KG1 (cell line): Measurements from ENCODE around the gene FAM163A.
"Not testable (repeated sequence)": the region's sequence is repeated elsewhere in the genome, so short reads cannot be mapped to it uniquely, and the experiment has no call there.

ENCODE experiments used
- DNase-seq: peaks from one replicate; lab custom pipeline; 2025; lab: John Stamatoyannopoulos, UW

FAM163A gene

DNA sequence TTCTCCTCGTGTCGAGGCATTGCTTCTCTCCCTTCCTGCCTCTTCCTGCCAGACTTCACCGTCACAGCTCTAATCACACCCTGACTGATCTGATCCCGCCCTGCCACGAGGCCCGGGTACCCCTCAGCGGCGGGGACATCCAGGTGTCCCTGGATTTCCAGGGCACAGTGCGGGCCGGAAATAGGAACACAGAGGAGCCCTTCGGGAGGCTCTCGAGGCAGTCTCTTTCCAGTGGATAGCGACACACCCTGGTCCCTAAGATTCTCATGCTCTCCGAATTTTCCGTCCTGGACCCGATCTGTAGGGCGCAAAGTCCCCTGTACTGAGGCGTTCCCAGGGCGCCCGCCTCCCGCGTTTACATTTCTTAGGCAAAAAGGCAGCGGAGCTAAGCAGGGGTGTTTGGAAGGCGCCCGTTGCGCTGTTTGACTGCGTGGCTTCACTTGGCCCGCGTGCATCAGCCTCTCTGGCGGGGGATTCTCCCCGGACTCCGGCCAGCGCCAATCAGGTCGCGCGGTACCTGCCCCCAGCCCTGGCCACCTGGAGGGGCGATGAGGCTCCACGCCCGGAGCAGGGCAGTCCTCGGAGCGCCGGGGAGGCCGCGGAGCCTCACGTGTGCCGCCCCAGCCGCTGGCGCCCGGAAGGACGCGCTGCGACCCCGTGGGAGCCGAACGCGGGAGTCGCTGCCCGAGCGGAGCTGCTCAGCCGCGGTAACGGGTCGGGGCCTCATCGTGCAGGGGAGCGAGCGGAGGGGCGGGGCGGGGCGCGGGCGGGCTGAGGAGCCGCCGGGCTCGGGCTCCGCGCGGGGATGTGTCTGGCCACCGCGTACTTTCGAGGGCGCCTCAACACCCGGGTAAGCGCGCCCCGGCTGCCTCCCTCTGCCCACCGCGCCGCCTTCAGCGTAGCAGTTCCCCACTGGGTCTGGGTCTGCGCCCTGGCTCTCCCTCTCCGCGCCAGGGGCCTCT, at the start of gene FAM163A:
Gene FAM163A, plus strand, starts transcription at position 575 of the 962 bp plus-strand sequence. CDS start 69,807 bp downstream, outside the sequence.
- no peak for DNase-seq

DNA sequence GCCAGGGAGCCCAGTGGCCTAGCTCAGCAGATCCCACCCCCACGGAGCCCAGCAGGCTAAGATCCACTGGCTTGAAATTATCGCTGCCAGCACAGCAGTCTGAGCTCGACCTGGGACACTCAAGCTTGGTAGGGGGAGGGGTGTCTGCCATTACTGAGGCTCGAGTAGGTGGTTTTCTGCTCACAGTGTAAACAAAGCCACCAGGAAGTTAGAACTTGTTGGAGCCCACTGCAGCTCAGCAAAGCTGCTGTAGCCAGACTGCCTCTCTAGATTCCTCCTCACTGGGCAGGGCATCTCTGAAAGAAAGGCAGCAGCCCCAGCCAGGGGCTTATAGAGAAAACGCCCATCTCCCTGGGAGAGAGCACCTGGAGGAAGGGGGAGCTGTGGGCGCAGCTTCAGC, 48.6 kb upstream of the FAM163A start:
- not testable (repeated sequence) for DNase-seq

DNA sequence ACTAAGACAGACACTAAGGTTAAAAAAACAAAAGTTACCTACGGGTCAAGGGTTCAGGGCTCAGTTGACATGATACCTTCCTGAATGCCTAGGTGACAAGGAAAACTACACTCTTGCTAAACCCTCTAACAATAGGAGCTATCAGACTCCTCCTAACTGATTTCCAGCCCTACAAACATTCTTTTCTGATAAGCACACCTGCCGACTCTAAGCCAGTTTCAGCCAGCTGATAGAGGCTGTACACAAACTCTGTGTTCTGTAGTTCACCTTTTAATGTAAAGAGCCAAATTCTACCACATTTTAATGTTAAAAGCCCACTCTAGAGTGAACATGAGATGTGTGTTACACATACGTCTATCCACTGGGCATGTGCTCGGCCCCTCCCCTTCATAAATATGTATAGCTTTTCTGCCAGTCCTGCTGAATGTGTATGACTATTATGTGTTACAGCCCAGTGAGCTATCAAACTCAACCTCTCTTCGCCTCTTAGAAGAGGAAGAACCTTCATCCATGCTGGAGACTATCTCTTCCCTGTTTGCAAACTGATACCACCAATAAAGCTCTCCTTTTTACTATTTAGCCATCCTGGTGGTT, 40.0 kb upstream of the FAM163A start:
- no peak for DNase-seq

DNA sequence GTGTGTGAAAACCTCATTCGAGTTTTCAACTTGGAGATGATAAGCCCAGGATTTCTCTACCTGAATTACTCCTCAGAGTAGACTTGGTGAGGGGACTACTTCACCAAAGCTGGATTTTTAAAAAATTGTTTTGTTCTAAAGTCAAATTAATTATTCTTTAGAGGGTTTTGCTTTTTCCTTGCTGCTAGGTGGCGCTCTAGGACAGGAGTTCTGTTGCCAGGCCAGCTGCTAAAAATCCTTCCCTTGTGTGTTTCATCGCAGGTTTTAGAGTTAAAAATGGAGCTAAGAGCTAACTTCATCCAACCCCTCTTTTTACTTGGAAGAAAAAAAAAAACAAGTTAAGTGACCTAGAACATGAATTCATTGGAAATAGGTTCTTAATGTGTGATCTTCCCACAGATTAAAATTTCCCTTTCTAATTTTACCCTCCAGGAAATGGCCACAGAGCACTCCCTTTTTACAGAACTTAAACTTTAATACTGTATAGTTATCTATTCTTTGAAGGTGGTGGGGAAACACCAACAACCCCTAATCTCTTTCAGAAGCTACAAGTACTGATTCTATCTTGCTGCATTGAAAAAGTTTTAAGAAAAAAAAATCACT, 36.7 kb upstream of the FAM163A start:
- DNase-seq = peak; percentile 18

DNA sequence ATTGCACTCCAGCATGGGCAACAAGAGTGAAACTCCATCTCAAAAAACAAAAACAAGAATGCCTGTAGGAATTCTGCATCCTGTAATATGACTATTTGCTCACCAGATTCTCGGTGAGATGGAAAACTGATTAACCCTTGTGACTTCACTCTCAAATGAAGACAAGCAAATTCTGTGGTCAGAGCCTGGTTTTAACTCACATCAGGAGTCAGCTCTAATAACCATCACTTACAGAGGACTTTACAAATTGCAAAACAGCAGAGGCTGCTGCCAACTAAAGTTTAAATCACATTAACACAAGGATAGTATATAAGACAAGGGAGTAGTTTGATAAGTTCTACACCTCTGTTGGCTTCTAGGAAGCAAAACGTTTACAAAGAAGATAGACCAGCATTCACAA, 35.7 kb upstream of the FAM163A start:
- DNase-seq = no peak

DNA sequence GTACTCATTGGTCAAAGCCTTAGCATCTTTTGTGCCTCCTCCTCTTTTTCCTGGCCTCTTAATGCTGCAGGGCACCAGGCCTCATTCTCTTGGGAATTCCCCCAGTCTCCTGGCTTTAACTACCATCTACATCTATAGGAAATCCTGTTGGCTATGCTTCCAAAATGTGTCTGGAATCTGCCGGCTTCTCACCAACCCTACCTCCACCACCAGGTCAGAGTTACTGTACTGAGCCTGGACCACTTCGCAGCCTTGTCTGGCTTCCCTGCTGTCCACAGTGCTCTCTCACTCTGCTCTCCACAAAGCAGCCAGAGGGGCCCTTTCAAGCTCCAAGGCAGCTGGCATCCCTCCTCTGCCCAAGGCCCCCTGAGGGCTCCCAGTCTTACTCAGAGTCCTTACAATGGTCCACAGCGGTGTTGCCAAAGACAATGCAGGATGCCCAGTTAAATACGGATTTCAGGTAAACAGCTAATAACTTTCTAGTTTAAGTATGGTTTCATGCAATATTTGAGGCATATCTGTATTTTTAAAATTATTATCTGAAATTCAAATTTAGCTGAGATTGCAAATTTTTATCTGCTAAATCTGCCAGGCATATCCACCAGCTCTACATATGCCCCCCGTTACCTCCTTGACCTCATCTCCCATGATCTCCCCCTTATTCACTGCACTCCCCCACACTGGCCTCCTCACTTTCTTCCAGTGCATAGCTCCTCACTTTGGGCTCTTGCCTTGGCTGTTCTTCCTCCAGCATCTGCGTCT, 34.5 kb upstream of the FAM163A start:
- no peak for DNase-seq

DNA sequence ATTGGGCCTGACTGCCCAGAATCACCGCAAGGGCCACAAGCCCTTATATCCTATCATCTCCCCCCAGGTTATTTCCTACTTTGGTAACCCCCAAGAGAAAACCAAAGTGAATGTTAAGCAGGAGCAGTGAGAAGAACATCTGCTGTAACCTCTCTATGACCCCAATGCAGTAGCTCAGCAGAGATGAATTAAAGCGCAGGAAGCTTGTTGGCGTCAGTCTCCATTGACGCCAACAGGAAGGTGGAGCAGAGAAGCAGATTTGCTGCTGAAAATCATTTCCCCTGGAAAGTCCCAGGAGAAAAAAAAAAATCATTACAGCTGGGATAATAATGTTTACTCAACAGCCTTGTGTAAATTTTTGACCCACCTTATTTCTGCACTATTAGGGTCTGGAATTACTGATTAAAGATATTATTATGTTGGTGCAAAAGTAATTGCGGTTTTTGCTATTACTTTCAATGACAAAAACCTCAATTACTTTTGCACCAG, 33.2 kb upstream of the FAM163A start:
- DNase-seq = peak; percentile 46

DNA sequence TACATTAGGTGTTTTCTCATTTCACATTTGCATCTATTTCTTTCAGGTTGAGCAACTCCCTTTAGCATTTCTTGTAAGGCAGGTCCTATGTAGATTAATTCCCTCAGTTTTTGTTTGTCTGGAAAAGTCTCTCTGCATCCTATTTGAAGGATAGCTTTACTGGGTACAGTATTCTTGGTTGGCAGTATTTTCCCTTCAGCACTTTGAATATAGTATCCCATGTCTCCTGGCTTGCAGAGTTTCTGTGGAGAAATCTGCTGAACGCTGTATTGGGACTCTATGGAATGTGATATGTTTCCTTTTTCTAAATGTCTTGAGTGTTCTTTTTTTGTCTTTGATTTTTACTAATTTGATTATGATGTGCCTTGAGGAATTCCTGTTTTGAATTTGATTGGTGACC, 28.9 kb upstream of the FAM163A start:
- no peak for DNase-seq

DNA sequence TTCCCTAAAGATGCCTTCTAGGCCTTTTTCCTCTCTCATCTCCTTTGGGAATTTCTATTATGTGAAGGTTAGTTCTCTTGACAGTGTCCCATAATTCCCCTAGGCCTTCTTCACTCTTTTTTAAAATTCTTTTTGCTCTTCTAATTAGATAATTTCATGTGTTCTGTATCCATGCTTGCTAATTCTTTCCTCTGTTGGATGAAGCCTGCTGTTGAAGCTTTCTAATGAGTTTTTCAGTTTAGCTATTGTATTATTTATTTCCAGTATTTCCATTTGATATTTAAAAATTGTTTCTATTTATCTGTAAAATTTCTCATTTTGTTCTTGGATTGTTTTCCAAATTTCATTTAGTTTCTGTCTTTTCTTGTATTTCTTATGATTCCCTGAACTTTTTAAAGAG, 28.5 kb upstream of the FAM163A start:
- DNase-seq = no peak

DNA sequence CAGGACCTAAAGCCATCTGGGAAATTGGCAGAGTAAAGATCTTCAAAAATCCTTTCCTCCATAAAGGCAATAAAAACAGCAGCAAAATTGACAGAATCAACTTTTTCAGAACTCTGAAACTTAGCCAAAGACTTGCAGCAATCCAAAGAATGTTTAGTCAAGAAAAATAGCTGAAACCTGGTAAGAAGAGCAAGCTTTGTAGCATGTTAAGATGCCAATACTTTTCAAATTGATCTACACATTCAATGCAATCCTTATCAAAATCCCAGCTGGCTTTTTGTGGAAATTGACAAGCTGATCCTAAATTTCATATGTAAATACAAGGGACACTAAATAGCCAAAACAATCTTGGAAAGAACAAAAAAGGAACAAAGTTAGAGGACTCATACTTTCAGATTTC, 23.8 kb upstream of the FAM163A start:
- no peak for DNase-seq

DNA sequence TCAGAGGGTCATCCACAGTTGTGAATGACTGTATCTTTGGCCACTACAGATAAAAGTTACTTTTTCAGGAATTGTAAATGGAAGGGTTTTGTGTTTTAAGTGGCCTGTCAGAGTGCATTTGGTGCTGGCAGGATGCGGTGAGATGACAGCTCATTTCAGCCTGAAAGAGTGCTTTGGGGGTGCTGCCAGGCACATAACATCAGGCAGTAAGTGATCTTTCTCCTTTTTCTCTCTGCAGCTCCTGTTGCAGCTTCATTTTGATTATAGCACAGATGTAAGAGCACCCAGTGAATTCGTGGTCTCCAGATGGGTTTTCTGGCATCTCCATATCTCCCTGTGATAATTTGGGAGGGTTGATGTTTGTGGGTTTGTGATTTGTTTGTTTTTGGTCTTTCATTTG, 14.8 kb upstream of the FAM163A start:
- no peak for DNase-seq

DNA sequence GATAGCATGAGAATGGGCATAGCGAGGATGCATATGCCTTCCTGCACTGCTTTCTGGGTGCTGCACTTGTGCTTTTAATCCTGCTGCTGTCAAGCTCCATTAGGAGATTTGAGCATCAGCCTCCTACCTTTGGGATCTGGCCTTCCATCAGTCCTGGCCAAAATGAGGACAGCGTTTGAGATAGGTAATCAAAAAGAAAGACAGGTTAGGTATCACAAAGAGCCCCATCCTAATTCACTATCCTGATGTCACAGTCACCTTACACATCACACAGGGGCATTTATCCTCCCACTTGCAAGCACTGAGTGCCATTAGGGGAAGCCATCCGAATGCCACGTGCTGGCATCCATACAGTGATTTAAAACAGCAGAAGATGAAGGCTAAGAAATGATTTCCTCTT, 13.2 kb upstream of the FAM163A start:
- no peak for DNase-seq

DNA sequence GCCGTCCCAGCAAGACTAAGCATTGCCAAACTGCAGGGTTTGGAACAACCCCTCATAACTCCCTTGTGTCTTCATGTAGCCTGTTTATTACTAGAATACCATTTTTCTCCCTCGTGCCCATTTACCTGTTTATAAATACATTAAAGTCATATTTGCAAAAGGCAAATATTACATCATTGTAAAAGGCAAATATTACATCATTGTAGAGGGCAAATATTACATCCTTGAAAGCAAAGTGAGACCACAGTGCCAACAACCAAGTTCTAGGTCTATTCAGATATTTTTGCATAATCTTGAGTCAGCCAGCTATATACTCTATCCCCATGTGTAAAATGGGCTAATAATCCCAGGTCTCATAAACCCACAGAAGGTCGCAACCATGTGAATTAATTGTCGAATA, 11.4 kb upstream of the FAM163A start:
- no peak for DNase-seq

DNA sequence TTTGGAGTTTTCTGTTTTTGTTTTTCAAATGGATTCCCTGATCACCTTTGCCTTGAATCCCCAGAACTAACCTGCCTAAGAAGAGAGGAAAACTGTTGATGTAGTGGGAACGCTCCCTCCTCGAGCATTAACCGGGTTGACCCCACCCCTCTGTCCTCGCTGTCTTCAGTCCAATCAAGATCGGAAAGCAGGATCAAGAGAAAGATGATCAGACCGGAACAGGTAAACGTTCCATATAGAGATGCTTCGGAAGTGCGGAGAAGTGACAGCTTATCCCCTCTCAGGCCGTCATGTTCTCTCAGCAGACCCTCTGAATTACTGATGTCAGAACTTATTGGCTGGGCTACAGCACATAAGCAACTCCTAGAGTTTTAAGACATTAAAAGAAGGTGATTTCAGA, 800 bp upstream of the FAM163A start:
- DNase-seq = no peak

DNA sequence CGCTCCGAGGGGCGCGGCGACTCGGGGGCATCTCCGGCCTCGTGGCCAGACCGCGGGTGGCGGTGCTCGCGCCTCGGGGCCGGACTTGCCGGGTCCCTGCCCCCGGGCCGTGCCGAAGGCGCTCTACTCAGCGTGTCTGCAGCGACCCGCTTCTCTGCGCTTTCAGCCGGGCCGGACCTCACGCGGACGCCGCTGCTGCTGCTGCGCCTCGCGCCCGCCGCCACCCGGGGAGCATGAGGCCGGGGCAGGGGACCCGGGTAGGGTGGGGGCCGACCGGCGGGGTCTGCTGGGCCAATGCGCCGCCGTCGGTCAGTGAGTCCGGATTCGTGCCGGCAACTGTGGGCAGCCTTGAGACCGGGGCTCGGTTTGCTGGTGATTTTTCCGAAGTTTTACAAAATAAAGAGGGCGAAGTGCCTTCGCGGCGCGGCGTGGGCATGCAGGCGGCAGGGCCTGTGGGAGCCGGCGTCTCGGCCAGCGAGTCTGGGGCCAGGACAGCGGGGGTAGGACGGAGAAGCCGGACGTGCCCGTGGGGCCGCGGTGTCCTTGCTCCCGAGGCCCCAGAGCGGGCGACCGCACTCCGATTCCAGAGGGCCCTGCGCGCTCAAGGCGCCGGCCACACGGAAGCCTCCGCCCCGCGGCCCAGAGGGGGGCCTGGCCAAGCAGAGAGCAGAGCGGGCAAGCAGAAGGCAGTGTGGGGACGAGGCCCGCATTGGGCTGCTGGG, 749 bp downstream of the FAM163A start:
- no peak for DNase-seq

DNA sequence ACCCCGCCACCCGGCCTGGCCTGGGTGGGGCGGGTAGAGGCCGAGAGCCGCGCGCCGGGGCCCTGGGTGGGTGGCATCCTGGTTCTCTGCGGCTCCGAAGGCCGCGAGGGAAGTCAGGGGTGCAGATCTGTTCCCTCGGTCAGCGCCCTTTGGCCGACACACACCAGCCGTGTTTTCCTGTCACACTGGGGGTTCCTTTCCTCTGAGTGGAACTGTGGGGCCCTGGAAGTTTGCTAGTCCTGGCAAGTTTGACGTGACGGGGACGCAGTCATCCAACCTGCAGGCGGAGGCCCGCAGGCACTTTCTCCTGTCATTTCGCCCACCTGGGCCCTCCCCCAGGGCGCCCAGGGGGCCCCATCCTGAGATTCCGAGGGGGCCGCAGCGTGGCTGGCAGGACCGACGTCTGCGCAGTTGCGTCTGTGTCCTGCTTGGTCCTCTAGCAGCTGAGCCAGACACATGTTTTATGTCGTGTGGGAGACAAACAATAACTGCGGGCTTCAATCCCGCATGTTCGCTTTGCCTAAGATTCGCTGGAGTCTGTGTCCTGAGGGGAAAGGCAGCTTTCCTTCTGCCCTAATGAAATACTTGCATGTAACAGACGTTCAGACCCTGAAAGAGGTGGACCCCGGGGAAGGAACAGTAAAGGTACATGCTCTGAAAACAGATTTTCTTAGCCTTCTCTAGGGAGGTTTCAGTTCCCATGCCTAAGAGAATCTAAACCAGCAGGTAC, 1.5 kb downstream of the FAM163A start:
- DNase-seq = no peak

DNA sequence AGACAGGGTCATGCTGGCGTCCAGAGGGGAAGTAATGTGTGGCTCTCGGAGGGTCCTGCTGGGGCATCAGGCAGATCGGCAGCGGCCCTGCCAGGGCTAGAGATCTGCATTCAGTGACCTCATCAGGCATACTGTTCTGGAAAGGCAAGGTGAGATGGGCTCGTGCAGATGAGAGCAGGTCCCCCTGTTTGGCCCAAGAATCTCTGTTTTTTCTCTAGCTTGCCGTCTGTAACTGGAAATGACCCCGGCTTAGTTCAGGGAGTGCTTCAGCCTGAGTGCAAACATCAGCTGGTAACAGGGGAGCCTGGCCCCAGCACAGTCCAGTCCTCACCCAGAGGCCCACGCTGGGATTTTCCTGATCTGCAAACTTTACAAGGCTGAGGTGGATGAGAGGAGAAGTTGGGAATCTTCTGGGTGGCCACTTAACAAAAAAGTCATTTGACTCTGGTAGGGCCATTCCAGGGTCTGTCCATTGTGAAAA, 2.1 kb downstream of the FAM163A start:
- DNase-seq = no peak

DNA sequence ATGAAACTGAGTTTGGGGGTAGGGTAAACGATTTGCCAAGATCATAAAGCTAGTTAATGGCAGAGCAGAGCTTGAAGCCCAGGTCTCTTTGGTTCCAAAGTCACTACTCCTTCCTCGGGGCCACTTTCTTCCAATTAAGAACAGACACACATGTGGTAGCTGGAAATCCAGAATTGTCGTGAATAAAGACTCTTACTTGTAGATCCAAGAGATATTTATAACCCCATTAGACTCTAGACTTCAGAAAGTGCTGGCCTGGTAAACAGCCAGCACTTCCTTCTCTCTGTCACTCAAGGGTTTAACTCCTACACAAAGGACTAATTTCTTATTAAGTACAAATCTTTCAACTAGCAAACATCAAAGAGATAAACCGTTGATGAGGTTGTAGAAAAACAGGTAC, 2.7 kb downstream of the FAM163A start:
- DNase-seq = no peak

DNA sequence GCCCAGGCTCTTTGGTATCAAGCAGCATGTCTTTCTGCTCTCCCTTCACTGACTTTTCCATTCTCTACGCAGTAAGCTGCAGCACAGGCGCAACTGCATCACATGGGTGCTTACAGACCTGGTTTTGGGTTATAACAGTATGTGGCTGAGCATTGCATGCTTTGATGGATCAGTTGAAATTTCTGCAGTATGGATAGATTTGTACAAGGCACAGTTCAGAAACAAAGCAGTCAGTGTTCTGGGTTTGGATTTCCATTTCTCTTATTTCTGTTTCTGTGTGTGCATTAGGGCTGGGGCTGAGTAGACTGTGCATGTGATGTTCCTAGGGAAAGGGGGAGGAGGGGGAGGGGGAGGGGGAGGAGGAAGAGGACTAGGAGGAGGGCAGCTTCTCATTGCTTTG, 4.5 kb downstream of the FAM163A start:
- DNase-seq = no peak

DNA sequence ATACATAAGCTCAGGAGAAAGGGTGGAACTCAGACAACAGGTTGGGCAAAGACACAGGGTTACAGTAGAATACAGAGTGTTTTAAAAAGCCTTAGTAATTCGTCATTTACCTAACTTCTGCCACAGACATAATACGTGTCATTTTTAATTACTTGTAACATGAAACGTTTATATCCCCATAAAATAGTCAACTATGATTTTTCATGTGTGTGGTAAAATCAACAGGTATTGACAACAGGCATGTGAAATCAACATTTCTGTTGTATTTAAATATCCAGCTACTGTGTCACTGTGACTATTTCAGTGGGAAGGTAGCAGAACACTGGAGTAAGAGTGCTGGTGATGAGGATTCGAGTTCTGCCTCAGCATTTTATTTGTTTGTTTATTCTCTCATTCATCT, 5.7 kb downstream of the FAM163A start:
- no peak for DNase-seq

DNA sequence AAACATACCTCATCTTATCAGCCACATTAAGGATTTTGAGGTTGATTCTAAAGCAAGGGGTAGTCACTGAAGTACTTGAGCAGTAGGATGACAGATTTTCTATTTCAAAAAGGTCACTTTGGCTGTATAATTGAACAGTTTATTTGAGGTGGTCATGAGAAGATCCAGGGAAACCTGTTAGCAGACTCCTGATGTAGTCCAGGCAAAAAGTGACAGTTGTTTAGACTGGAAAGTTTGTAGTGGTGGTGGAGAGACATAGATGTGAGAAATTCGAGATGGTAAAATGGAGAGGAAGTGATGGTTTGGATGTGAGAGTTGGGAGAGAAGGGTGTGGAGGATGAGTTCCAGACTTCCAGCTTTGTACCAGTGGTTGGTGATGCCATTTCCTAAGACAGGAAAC, 7.5 kb downstream of the FAM163A start:
- no peak for DNase-seq
